Natural killer cell treated with Interleukin-12 subunit alpha and Interleukin-12 subunit beta and Interleukin-15 and Interleukin-18, amount 100 ng/mL, for 72 hours (primary cell): Measurements from ENCODE around the gene ARPP19. TPM values are rescaled to one million over a fixed set of nuclear protein-coding genes. Genes with fewer than 3 reads are reported as not detected.
"Not testable (repeated sequence)": the region's sequence is repeated elsewhere in the genome, so short reads cannot be mapped to it uniquely, and the experiment has no call there.

Source experiments
- ATAC-seq, 2 donors: fragments of 150-1000 bp; cut with Tn5 transposase in 1 of 2; sonication (Bioruptor Pico), chemical (Tn5 transposase) in 1 of 2; 2 replicates each; pipeline ENCODE4 v1.10.0; 2021
- DNase-seq: peaks from one replicate; pipeline ENCODE4 v3.0.0; 2022; ENCODE audit warnings: low spot score
- H3K27ac Mint-ChIP-seq, 2 donors: 1 replicate in 1 of 2; 2 replicates in 1 of 2; pipeline ENCODE4 v1.8.0; 2022; ENCODE audit warnings: mixed read lengths in 2 of 2, mild to moderate bottlenecking in 1 of 2, moderate library complexity in 1 of 2
- H3K27me3 Mint-ChIP-seq, 2 donors: 1 replicate in 1 of 2; 2 replicates in 1 of 2; pipeline ENCODE4 v1.8.0; 2022; ENCODE audit warnings: mixed read lengths in 2 of 2
- H3K36me3 Mint-ChIP-seq: one replicate; pipeline ENCODE4 v1.8.0; 2022; ENCODE audit warnings: mixed read lengths
- H3K4me1 Mint-ChIP-seq, 2 donors: 1 replicate in 1 of 2; 2 replicates in 1 of 2; pipeline ENCODE4 v1.8.0; 2022; ENCODE audit warnings: low read depth in 2 of 2, mixed read lengths in 2 of 2, mild to moderate bottlenecking in 1 of 2
- H3K4me3 Mint-ChIP-seq: one replicate; pipeline ENCODE4 v1.8.0; 2022; ENCODE audit warnings: mixed read lengths
- H3K9me3 Mint-ChIP-seq: 2 replicates; pipeline ENCODE4 v1.8.0; 2022; ENCODE audit warnings: mixed read lengths
- total RNA-seq, 2 donors: library from RNA; stranded (reverse); gene quantifications; one replicate each; pipeline ENCODE4 v1.2.3, GENCODE V29; 2022

Gene ARPP19
- total RNA-seq, 2 donors from 2014 or later = 98.0 to 135 TPM

GRCh38 chr15:52515343-52515742 lies 53.5 kb downstream of the ARPP19 start:
- Mint-ChIP-seq H3K27ac (no peak overlapping the region), H3K4me1 (peaks cover 10 to 18% of the 10 kb centered on the region in 2 donors), H3K36me3 (no peaks in the 10 kb centered on the region), H3K9me3 (no peaks in the 10 kb centered on the region), H3K27me3 (no peaks in the 10 kb centered on the region), H3K4me3 (no peak overlapping the region)
- ATAC-seq (no peak), DNase-seq (no peak)

DNA sequence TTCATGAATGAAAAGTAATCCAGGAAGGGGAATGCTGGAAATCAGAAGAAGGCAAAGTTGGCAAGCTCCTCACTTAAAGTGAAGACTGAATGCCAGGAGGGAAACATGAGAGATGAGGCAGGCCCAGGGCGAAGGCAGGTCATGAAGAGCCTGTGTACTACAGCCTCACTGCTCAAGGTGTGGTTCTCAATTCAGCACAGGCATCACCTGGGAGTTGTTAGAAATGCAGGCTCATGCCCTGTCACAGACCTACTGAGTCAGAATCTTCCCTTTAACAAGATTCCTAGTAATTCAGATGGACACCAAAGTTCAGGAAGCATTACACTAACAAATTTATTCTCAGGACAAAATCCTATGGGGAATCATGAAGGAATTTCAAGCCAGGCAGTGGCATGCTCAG lies 54.3 kb downstream of the ARPP19 start:
- H3K27ac Mint-ChIP-seq = no peak overlapping the region
- no peak overlapping the region for H3K4me3 Mint-ChIP-seq
- no peak for ATAC-seq
- no peak for DNase-seq
- no peaks in the 10 kb centered on the region for H3K27me3 Mint-ChIP-seq
- peaks cover 12 to 18% of the 10 kb centered on the region in 2 donors for H3K4me1 Mint-ChIP-seq
- H3K36me3 Mint-ChIP-seq = no peaks in the 10 kb centered on the region
- H3K9me3 Mint-ChIP-seq = no peaks in the 10 kb centered on the region

DNA sequence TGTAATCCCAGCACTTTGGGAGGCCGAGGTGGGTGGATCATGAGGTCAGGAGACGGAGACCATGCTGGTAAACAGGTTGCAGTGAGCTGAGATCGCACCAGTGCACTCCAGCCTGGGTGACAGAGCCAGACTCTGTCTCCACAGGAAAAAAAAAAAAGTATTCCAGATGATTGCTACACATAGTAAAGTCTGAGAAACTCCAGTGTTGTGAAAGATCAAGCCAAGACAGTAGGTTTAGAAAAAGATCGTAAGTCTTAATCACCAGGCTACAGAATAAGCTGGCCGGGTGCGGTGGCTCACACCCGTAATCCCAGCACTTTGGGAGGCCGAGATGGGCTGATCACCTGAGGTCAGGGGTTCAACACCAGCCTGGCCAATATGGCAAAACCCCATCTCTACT lies 56.0 kb downstream of the ARPP19 start:
- not testable (repeated sequence) for H3K4me3 Mint-ChIP-seq, ATAC-seq
- peaks cover 16 to 19% of the 10 kb centered on the region in 2 donors for H3K4me1 Mint-ChIP-seq

DNA sequence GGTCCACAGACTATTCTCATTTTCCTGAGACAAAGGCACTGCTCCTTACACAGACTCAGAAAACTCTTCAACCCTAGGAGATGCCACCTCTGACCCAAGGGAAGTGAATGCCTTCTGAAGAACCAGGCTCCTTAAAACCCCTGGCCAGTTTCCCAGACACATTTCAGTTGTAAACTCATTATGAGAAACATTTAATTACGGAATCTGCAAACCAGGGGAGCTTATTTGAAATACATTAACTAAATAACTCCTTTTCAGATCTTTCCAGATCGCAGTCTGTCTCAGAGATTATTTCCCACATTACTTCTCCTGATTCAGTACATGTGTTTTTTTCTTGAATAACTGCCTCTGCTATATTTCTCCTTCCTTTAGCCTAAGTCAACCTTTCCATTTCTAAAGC lies 57.7 kb downstream of the ARPP19 start:
- Mint-ChIP-seq H3K4me3 (no peak overlapping the region), H3K4me1 (peaks cover 16 to 19% of the 10 kb centered on the region in 2 donors), H3K27me3 (no peaks in the 10 kb centered on the region), H3K36me3 (no peaks in the 10 kb centered on the region), H3K9me3 (no peaks in the 10 kb centered on the region), H3K27ac (no peak overlapping the region)
- ATAC-seq = no peak
- no peak for DNase-seq

More for the DNA sequence above, 56.0 kb downstream of the ARPP19 start:
- not testable (repeated sequence) for H3K27ac Mint-ChIP-seq, H3K36me3 Mint-ChIP-seq, H3K9me3 Mint-ChIP-seq, H3K27me3 Mint-ChIP-seq, DNase-seq

GRCh38 chr15:52509500-52510245 lies 59.2 kb downstream of the ARPP19 start:
- Mint-ChIP-seq H3K27me3 (no peaks in the 10 kb centered on the region), H3K9me3 (no peaks in the 10 kb centered on the region), H3K36me3 (no peaks in the 10 kb centered on the region), H3K27ac (peak overlapping the region in 1 of 2 donors; percentile 28), H3K4me1 (peaks cover 16 to 24% of the 10 kb centered on the region in 2 donors), H3K4me3 (no peak overlapping the region)
- DNase-seq (no peak), ATAC-seq (no peak)

DNA sequence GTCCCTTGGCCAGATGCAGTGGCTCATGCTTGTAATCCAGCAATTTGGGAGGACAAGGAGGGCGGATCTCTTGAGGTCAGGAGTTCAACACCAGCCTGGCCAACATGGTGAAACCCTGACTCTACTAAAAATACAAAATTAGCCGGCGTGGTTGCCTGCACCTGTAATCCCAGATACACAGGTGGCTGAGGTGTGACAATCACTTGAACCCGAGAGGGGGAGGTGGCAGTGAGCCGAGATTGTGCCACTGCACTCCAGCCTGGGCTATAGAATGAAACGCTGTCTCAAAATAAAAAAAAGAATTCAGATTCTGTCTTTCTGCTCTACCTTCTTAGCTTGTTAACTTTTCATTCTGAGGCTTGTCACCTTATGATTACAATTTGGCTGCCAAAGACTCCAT lies 62.3 kb downstream of the ARPP19 start:
- DNase-seq (no peak), ATAC-seq (no peak)
- no peaks in the 10 kb centered on the region for H3K27me3 Mint-ChIP-seq
- no peaks in the 10 kb centered on the region for H3K36me3 Mint-ChIP-seq
- H3K4me1 Mint-ChIP-seq = peaks cover 30 to 31% of the 10 kb centered on the region in 2 donors
- H3K27ac Mint-ChIP-seq = no peak overlapping the region
- H3K4me3 Mint-ChIP-seq = no peak overlapping the region
- no peaks in the 10 kb centered on the region for H3K9me3 Mint-ChIP-seq

DNA sequence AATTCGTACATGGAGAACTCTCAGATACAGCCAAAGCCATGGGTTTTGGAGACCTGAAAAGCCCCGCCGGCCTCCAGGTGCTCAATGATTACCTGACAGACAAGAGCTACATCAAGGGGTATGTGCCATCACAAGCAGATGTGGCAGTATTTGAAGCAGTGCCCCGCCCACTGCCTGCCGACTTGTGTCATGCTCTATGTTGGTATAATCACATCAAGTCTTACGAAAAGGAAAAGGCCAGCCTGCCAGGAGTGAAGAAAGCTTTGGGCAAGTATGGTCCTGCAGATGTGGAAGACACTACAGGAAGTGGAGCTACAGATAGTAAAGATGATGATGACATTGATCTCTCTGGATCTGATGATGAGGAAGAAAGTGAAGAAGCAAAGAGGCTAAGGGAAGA lies 63.7 kb downstream of the ARPP19 start:
- Mint-ChIP-seq H3K27ac (peak overlapping the region in 1 of 2 donors; percentile 10), H3K9me3 (no peaks in the 10 kb centered on the region), H3K27me3 (no peaks in the 10 kb centered on the region), H3K4me1 (peaks cover 23 to 26% of the 10 kb centered on the region in 2 donors), H3K4me3 (no peak overlapping the region), H3K36me3 (no peaks in the 10 kb centered on the region)
- DNase-seq (no peak), ATAC-seq (no peak)

GRCh38 chr15:52503788-52504496 lies 64.9 kb downstream of the ARPP19 start:
- peaks cover 20% of the 10 kb centered on the region in 2 donors for H3K4me1 Mint-ChIP-seq
- H3K9me3 Mint-ChIP-seq = no peaks in the 10 kb centered on the region
- peak overlapping the region; percentile 2 to 44 for H3K27ac Mint-ChIP-seq
- DNase-seq (no peak), ATAC-seq (no peak)
- peak overlapping the region; percentile 47 for H3K4me3 Mint-ChIP-seq
- H3K27me3 Mint-ChIP-seq = no peaks in the 10 kb centered on the region
- no peaks in the 10 kb centered on the region for H3K36me3 Mint-ChIP-seq

- no peak overlapping the region for H3K27ac Mint-ChIP-seq
- H3K4me1 Mint-ChIP-seq = peaks cover 14 to 16% of the 10 kb centered on the region in 2 donors
- no peak overlapping the region for H3K4me3 Mint-ChIP-seq
- H3K36me3 Mint-ChIP-seq = no peaks in the 10 kb centered on the region
- no peak for DNase-seq
- H3K9me3 Mint-ChIP-seq = no peaks in the 10 kb centered on the region
- ATAC-seq = no peak
- H3K27me3 Mint-ChIP-seq = no peaks in the 10 kb centered on the region
These were observed 66.2 kb downstream of the ARPP19 start for GRCh38 chr15:52502608-52503007.

DNA sequence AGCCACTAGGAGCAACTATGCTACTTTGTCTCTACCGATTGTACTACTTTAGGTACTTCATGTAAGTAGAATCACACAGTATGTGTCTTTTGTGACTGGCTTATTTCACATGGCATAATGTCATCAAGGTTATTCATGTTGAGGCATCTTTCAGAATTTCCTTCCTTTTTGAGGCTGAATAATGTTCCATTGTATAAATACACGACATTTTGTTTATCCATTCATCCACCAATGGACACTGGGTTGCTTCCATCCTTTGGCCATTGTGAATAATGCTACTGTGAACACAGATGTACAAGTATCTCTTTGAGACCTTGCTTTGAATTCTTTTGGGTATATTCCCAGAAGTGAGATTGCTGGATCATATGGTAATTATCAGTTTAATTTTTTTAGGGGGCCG lies 69.3 kb downstream of the ARPP19 start:
- Mint-ChIP-seq H3K27ac (no peak overlapping the region), H3K27me3 (no peaks in the 10 kb centered on the region), H3K4me1 (peaks cover 21 to 26% of the 10 kb centered on the region in 2 donors), H3K36me3 (no peaks in the 10 kb centered on the region), H3K9me3 (no peaks in the 10 kb centered on the region), H3K4me3 (no peak overlapping the region)
- no peak for DNase-seq
- no peak for ATAC-seq

- Mint-ChIP-seq H3K36me3 (no peaks in the 10 kb centered on the region), H3K4me1 (peaks cover 14 to 20% of the 10 kb centered on the region in 2 donors), H3K27ac (no peak overlapping the region), H3K9me3 (no peaks in the 10 kb centered on the region), H3K27me3 (no peaks in the 10 kb centered on the region), H3K4me3 (no peak overlapping the region)
- DNase-seq (no peak), ATAC-seq (no peak)
These were observed 70.1 kb downstream of the ARPP19 start for GRCh38 chr15:52498706-52499105.

Other genes with a start within 250 kb of the ARPP19 start
- 10 to 100 TPM; 42.4 to 49.5 TPM for gene MYO5A, start 40.1 kb downstream of the ARPP19 start, total RNA-seq
- gene ATOSA, start 110.4 kb upstream of the ARPP19 start, total RNA-seq = 10 to 100 TPM; 34.1 to 42.0 TPM
- gene ONECUT1, start 221.3 kb upstream of the ARPP19 start, total RNA-seq = not detected